ENCODE measurements around the gene FBH1. TPM values are rescaled to one million over a fixed set of nuclear protein-coding genes. Genes with fewer than 3 reads are reported as not detected.

Gene FBH1
- total RNA-seq, 1 experiment from 2014 or later = 50.5 TPM

DNA sequence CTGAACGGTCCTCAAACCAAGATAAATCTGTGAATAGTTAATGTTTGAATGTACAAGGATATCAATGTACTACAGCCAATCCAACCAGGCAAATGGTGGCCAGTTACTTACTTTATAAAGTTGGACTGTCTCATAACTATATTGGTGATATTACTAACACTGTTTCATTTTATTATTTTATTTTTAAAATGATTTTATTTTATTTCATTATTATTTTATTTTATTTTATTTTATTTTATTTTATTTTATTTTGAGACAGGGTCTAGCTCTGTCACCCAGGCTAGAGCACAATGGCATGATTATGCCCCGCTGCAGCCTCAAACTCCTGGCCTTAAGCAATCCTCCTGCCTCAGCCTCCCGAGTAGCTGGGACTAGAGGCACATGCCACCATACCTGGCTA, 80.5 kb downstream of the FBH1 start:
- Histone ChIP-seq H3K27me3 (ENCODE audit: control insufficient read depth, insufficient read depth, low read length) (no peaks in the 10 kb centered on the region), H3K36me3 (ENCODE audit: control insufficient read depth, insufficient read depth, low read length) (no peaks in the 10 kb centered on the region), H3K9me3 (ENCODE audit: control insufficient read depth, insufficient read depth, low read depth, low read length) (no peaks in the 10 kb centered on the region), H3K4me1 (ENCODE audit: control insufficient read depth, insufficient read depth, low read length) (peaks cover 24% of the 10 kb centered on the region), H3K27ac (ENCODE audit: low read length) (no peak overlapping the region), H3K4me3 (ENCODE audit: low read depth in 2 of 2, low read length in 2 of 2) (no peak overlapping the region)
- intact Hi-C loops (cut with micrococcal nuclease; ENCODE audit: unreplicated experiment) = no loop called here
- ChIA-PET POLR2A (no interaction called here), CTCF (no interaction called here)
- DNase-seq (ENCODE audit: low read depth, low spot score) (no peak), ATAC-seq (no peak)
- no TSS peak for BruUV-seq (replicated peaks)
- in situ Hi-C loops (cut with HindIII; ENCODE audit: low pct_unique_long_range_greater_than_20kb, low sequenced_read_pairs) = no loop called here
- TF ChIP-seq CTCF (IDR thresholded peaks at IDR 0.05) (no peak), SIN3A (IDR thresholded peaks at IDR 0.05; ENCODE audit: borderline replicate concordance, insufficient read depth, low read depth, low read length) (no peak), POLR2AphosphoS5 (IDR thresholded peaks at IDR 0.05; ENCODE audit: low read depth, low read length) (no peak), TCF7L2 (IDR thresholded peaks at IDR 0.05; ENCODE audit: low read depth, low read length) (no peak)
- TF ChIP-seq, protein P1, sequence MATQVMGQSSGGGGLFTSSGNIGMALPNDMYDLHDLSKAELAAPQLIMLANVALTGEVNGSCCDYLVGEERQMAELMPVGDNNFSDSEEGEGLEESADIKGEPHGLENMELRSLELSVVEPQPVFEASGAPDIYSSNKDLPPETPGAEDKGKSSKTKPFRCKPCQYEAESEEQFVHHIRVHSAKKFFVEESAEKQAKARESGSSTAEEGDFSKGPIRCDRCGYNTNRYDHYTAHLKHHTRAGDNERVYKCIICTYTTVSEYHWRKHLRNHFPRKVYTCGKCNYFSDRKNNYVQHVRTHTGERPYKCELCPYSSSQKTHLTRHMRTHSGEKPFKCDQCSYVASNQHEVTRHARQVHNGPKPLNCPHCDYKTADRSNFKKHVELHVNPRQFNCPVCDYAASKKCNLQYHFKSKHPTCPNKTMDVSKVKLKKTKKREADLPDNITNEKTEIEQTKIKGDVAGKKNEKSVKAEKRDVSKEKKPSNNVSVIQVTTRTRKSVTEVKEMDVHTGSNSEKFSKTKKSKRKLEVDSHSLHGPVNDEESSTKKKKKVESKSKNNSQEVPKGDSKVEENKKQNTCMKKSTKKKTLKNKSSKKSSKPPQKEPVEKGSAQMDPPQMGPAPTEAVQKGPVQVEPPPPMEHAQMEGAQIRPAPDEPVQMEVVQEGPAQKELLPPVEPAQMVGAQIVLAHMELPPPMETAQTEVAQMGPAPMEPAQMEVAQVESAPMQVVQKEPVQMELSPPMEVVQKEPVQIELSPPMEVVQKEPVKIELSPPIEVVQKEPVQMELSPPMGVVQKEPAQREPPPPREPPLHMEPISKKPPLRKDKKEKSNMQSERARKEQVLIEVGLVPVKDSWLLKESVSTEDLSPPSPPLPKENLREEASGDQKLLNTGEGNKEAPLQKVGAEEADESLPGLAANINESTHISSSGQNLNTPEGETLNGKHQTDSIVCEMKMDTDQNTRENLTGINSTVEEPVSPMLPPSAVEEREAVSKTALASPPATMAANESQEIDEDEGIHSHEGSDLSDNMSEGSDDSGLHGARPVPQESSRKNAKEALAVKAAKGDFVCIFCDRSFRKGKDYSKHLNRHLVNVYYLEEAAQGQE (IDR thresholded peaks at IDR 0.05; ENCODE audit: insufficient read depth in 1 of 2, low read depth in 2 of 2, low read length in 1 of 2) = no peak

DNA sequence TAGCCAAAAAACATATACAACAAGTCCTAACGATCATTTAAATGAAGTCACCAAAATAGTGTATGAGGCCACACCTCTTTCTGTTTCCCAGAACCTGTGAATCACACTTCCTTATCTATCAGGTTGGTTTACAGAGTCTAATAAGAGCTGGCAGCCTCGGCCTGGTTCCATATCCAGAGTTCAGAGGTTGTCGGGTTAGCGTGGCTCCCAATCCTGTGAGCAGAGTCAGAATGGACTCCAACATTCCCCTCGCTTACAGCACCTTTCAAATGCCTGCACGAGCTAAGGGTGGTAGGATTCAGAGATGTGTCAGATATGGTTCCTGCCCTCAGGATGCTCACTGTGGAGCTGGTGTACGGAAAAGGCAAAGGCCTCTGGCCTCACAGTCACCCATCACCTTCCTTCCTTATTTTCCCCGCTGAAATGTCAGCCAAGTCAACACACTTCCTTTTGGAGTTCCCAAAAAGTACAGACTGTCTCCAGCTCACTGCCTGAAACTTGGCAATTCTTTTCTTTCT, 81.3 kb downstream of the FBH1 start:
- DNase-seq (ENCODE audit: low read depth, low spot score) (no peak), ATAC-seq (peak; percentile 63)
- no peaks in the 10 kb centered on the region for H3K9me3 ChIP-seq (ENCODE audit: control insufficient read depth, insufficient read depth, low read depth, low read length)
- intact Hi-C loops (cut with micrococcal nuclease; ENCODE audit: unreplicated experiment) (no loop called here), in situ Hi-C loops (cut with HindIII; ENCODE audit: low pct_unique_long_range_greater_than_20kb, low sequenced_read_pairs) (no loop called here)
- peak overlapping the region; percentile 73 for H3K27ac ChIP-seq (ENCODE audit: low read length)
- H3K4me3 ChIP-seq (ENCODE audit: low read depth in 2 of 2, low read length in 2 of 2) = peak overlapping the region in 1 of 2 experiments; percentile 7; a peak in 1 of 4 replicates
- H3K27me3 ChIP-seq (ENCODE audit: control insufficient read depth, insufficient read depth, low read length) = no peaks in the 10 kb centered on the region
- ChIA-PET POLR2A (no interaction called here), CTCF (no interaction called here)
- BruUV-seq (replicated peaks) = no TSS peak
- no peaks in the 10 kb centered on the region for H3K36me3 ChIP-seq (ENCODE audit: control insufficient read depth, insufficient read depth, low read length)
- no peak for TF ChIP-seq CTCF (IDR thresholded peaks at IDR 0.05)
- no peak for TF ChIP-seq SIN3A (IDR thresholded peaks at IDR 0.05; ENCODE audit: borderline replicate concordance, insufficient read depth, low read depth, low read length)
- no peak for TF ChIP-seq POLR2AphosphoS5 (IDR thresholded peaks at IDR 0.05; ENCODE audit: low read depth, low read length)
- TF ChIP-seq, protein P1 (IDR thresholded peaks at IDR 0.05; ENCODE audit: insufficient read depth in 1 of 2, low read depth in 2 of 2, low read length in 1 of 2) = no peak
- no peak for TF ChIP-seq TCF7L2 (IDR thresholded peaks at IDR 0.05; ENCODE audit: low read depth, low read length)
- H3K4me1 ChIP-seq (ENCODE audit: control insufficient read depth, insufficient read depth, low read length) = peaks cover 24% of the 10 kb centered on the region
